Keratinocyte (primary cell): ENCODE data around the gene ENOSF1. TPM values are rescaled to one million over a fixed set of nuclear protein-coding genes. Genes with fewer than 3 reads are reported as not detected.

Experiments
- DNase-seq: peaks from one replicate; pipeline ENCODE4 v3.0.0-alpha.2; 2011; ENCODE audit warnings: low read depth, missing footprints, low spot score
- FAIRE-seq: peaks from 2 replicates; lab custom pipeline; 2011; peaks lifted over from hg19 to GRCh38; lab: Jason Lieb, UNC
- H2AFZ ChIP-seq: 2 replicates; pipeline ENCODE4 v1.6.0; 2012; ENCODE audit warnings: low read length, control low read depth, inconsistent platforms; ENCODE audit not compliant: control insufficient read depth
- H3K27ac ChIP-seq: 2 replicates; pipeline ENCODE4 v1.5.1; 2011; ENCODE audit warnings: low read length; ENCODE audit not compliant: control insufficient read depth, insufficient read depth
- H3K27me3 ChIP-seq: 3 replicates; pipeline ENCODE4 v1.6.0; 2011; ENCODE audit warnings: low read length; ENCODE audit not compliant: control insufficient read depth, insufficient read depth; ENCODE audit errors: extremely low read depth
- H3K36me3 ChIP-seq, 2 experiments: 2 replicates in 1 of 2; 3 replicates in 1 of 2; pipeline ENCODE4 v1.5.1; 2011; ENCODE audit warnings: low read length in 2 of 2, mild to moderate bottlenecking in 1 of 2; ENCODE audit not compliant: control insufficient read depth in 2 of 2, insufficient read depth in 2 of 2; ENCODE audit errors: extremely low read depth in 1 of 2
- H3K4me1 ChIP-seq: 3 replicates; pipeline ENCODE4 v1.5.1; 2011; ENCODE audit warnings: low read length; ENCODE audit not compliant: control insufficient read depth, insufficient read depth; ENCODE audit errors: extremely low read depth
- H3K4me2 ChIP-seq: 3 replicates; pipeline ENCODE4 v1.6.0; 2011; ENCODE audit warnings: low read depth, low read length; ENCODE audit not compliant: control insufficient read depth, insufficient read depth; ENCODE audit errors: extremely low read depth
- H3K4me3 ChIP-seq, 3 experiments: fragments of 200-600 bp in 1 of 3; sonication (generic) in 1 of 3; 2 replicates in 2 of 3; 3 replicates in 1 of 3; pipeline ENCODE4 v1.5.1; 2011 to 2016; ENCODE audit warnings: low read length in 3 of 3, mild to moderate bottlenecking in 3 of 3, control low read depth in 2 of 3, inconsistent platforms in 1 of 3, low read depth in 1 of 3, mixed read lengths in 1 of 3, mixed run types in 1 of 3, moderate library complexity in 1 of 3; ENCODE audit not compliant: control insufficient read depth in 2 of 3, insufficient read depth in 2 of 3; ENCODE audit errors: extremely low read depth in 1 of 3
- H3K79me2 ChIP-seq: 2 replicates; pipeline ENCODE4 v1.6.0; 2012; ENCODE audit warnings: low read length; ENCODE audit not compliant: control insufficient read depth, insufficient read depth
- H3K9ac ChIP-seq: 3 replicates; pipeline ENCODE4 v1.6.0; 2011; ENCODE audit warnings: low read length; ENCODE audit not compliant: control insufficient read depth, insufficient read depth; ENCODE audit errors: extremely low read depth
- H3K9me1 ChIP-seq: 3 replicates; pipeline ENCODE4 v1.6.0; 2011; ENCODE audit warnings: low read length; ENCODE audit not compliant: control insufficient read depth, insufficient read depth; ENCODE audit errors: extremely low read depth
- H3K9me3 ChIP-seq: 2 replicates; pipeline ENCODE4 v1.5.1; 2012; ENCODE audit warnings: low read depth, low read length; ENCODE audit not compliant: control insufficient read depth
- H4K20me1 ChIP-seq: 3 replicates; pipeline ENCODE4 v1.6.0; 2011; ENCODE audit warnings: low read length; ENCODE audit not compliant: control insufficient read depth, insufficient read depth; ENCODE audit errors: extremely low read depth
- CTCF ChIP-seq, 3 experiments: IDR thresholded peaks in 1 of 3; conservative IDR thresholded peaks in 1 of 3; optimal IDR thresholded peaks in 1 of 3; 2 replicates in 2 of 3; 3 replicates in 1 of 3; pipeline versions ENCODE3 to v1.5.1; 2011; ENCODE audit warnings: low read length in 3 of 3, mild to moderate bottlenecking in 3 of 3, moderate library complexity in 2 of 3, control low read depth in 1 of 3, inconsistent platforms in 1 of 3; ENCODE audit not compliant: insufficient read depth in 2 of 3; ENCODE audit errors: extremely low read depth in 1 of 3
- EZH2 ChIP-seq: IDR thresholded peaks from one replicate; pipeline ENCODE4 v1.6.1; 2012; ENCODE audit warnings: inconsistent platforms, mild to moderate bottlenecking, low read length, moderate library complexity
- dilution Hi-C: fragments of 300-500 bp; cut with MboI; formaldehyde crosslinking; loops from one replicate; pipeline ENCODE4 v1.7.0; 2020; ENCODE audit warnings: low sequenced_read_pairs; ENCODE audit not compliant: extremely low pct_ligation_motif_present
- polyA plus RNA-seq, 5 experiments: library from polyadenylated mRNA; depleted of rRNA in 3 of 5; stranded (reverse) in 3 of 5; stranded (forward) in 1 of 5; unstranded in 1 of 5; fragments of >200 nt; gene quantifications; 1 replicate in 1 of 5; 2 replicates in 3 of 5; 3 replicates in 1 of 5; pipeline versions ENCODE4 v1.2.1 to v1.2.3, GENCODE V29; 2011 to 2012; ENCODE audit warnings: missing spikeins in 2 of 5, low read depth in 1 of 5, low replicate concordance in 1 of 5

The ENOSF1 gene
- polyA plus RNA-seq, 1 donor (not counting 4 experiments of a cell fraction or from before 2014, with no cell fraction given) = 27.6 TPM

GRCh38 chr18:676069-676468 lies 36.4 kb downstream of the ENOSF1 start:
- Histone ChIP-seq H3K4me3 (no peak overlapping the region), H3K79me2 (no peaks in the 10 kb centered on the region), H4K20me1 (no peaks in the 10 kb centered on the region), H3K9me1 (no peaks in the 10 kb centered on the region), H3K27me3 (no peaks in the 10 kb centered on the region), H3K4me2 (no peak overlapping the region), H3K4me1 (no peaks in the 10 kb centered on the region), H3K9me3 (no peaks in the 10 kb centered on the region), H2AFZ (no peak overlapping the region), H3K27ac (no peak overlapping the region), H3K9ac (no peak overlapping the region), H3K36me3 (peaks cover 22 to 35% of the 10 kb centered on the region in 2 experiments)
- FAIRE-seq (no peak), DNase-seq (no peak)
- TF ChIP-seq EZH2 (no peak), CTCF (optimal IDR thresholded peaks at IDR 0.05 in 1 of 3, IDR thresholded peaks at IDR 0.05 in 1 of 3, conservative IDR thresholded peaks at IDR 0.05 in 1 of 3; ENCODE audit: extremely low read depth in 1 of 3, insufficient read depth in 2 of 3, low read length in 3 of 3) (no peak)
- dilution Hi-C loops = no loop called here

- no peaks in the 10 kb centered on the region for H3K9me3 ChIP-seq
- no peak overlapping the region for H2AFZ ChIP-seq
- no peak overlapping the region for H3K9ac ChIP-seq
- no peak overlapping the region for H3K27ac ChIP-seq
- DNase-seq (no peak), FAIRE-seq (no peak)
- no peak overlapping the region for H3K4me2 ChIP-seq
- peaks cover 23 to 34% of the 10 kb centered on the region in 2 experiments for H3K36me3 ChIP-seq
- no peaks in the 10 kb centered on the region for H3K4me1 ChIP-seq
- no peaks in the 10 kb centered on the region for H4K20me1 ChIP-seq
- no peaks in the 10 kb centered on the region for H3K9me1 ChIP-seq
- no peak for TF ChIP-seq CTCF (optimal IDR thresholded peaks at IDR 0.05 in 1 of 3, IDR thresholded peaks at IDR 0.05 in 1 of 3, conservative IDR thresholded peaks at IDR 0.05 in 1 of 3; ENCODE audit: extremely low read depth in 1 of 3, insufficient read depth in 2 of 3, low read length in 3 of 3)
- TF ChIP-seq EZH2 = no peak
- no peaks in the 10 kb centered on the region for H3K79me2 ChIP-seq
- H3K27me3 ChIP-seq = no peaks in the 10 kb centered on the region
- dilution Hi-C loops = no loop called here
- no peak overlapping the region for H3K4me3 ChIP-seq
These were observed 37.1 kb downstream of the ENOSF1 start for GRCh38 chr18:675307-675706.
